ENCODE data around the gene SH3D21. TPM values are rescaled to one million over a fixed set of nuclear protein-coding genes. Genes with fewer than 3 reads are reported as not detected.

SH3D21 gene
- total and polyA plus RNA-seq, 2 of the 8 experiments (the other 6 are each of a cell fraction or from before 2014, with no cell fraction given): 3.4 to 8.6 TPM

DNA sequence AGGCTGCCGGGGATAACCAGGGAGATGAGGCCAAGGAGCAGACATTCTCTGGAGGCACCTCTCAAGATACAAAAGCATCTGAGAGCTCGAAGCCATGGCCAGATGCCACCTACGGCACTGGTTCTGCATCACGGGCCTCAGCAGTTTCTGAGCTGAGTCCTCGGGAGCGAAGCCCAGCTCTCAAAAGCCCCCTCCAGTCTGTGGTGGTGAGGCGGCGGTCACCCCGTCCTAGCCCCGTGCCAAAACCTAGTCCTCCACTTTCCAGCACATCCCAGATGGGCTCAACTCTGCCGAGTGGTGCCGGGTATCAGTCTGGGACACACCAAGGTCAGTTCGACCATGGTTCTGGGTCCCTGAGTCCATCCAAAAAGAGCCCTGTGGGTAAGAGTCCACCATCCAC lies 19.4 kb upstream of the SH3D21 start (continued):
- TF ChIP-seq, protein P1, sequence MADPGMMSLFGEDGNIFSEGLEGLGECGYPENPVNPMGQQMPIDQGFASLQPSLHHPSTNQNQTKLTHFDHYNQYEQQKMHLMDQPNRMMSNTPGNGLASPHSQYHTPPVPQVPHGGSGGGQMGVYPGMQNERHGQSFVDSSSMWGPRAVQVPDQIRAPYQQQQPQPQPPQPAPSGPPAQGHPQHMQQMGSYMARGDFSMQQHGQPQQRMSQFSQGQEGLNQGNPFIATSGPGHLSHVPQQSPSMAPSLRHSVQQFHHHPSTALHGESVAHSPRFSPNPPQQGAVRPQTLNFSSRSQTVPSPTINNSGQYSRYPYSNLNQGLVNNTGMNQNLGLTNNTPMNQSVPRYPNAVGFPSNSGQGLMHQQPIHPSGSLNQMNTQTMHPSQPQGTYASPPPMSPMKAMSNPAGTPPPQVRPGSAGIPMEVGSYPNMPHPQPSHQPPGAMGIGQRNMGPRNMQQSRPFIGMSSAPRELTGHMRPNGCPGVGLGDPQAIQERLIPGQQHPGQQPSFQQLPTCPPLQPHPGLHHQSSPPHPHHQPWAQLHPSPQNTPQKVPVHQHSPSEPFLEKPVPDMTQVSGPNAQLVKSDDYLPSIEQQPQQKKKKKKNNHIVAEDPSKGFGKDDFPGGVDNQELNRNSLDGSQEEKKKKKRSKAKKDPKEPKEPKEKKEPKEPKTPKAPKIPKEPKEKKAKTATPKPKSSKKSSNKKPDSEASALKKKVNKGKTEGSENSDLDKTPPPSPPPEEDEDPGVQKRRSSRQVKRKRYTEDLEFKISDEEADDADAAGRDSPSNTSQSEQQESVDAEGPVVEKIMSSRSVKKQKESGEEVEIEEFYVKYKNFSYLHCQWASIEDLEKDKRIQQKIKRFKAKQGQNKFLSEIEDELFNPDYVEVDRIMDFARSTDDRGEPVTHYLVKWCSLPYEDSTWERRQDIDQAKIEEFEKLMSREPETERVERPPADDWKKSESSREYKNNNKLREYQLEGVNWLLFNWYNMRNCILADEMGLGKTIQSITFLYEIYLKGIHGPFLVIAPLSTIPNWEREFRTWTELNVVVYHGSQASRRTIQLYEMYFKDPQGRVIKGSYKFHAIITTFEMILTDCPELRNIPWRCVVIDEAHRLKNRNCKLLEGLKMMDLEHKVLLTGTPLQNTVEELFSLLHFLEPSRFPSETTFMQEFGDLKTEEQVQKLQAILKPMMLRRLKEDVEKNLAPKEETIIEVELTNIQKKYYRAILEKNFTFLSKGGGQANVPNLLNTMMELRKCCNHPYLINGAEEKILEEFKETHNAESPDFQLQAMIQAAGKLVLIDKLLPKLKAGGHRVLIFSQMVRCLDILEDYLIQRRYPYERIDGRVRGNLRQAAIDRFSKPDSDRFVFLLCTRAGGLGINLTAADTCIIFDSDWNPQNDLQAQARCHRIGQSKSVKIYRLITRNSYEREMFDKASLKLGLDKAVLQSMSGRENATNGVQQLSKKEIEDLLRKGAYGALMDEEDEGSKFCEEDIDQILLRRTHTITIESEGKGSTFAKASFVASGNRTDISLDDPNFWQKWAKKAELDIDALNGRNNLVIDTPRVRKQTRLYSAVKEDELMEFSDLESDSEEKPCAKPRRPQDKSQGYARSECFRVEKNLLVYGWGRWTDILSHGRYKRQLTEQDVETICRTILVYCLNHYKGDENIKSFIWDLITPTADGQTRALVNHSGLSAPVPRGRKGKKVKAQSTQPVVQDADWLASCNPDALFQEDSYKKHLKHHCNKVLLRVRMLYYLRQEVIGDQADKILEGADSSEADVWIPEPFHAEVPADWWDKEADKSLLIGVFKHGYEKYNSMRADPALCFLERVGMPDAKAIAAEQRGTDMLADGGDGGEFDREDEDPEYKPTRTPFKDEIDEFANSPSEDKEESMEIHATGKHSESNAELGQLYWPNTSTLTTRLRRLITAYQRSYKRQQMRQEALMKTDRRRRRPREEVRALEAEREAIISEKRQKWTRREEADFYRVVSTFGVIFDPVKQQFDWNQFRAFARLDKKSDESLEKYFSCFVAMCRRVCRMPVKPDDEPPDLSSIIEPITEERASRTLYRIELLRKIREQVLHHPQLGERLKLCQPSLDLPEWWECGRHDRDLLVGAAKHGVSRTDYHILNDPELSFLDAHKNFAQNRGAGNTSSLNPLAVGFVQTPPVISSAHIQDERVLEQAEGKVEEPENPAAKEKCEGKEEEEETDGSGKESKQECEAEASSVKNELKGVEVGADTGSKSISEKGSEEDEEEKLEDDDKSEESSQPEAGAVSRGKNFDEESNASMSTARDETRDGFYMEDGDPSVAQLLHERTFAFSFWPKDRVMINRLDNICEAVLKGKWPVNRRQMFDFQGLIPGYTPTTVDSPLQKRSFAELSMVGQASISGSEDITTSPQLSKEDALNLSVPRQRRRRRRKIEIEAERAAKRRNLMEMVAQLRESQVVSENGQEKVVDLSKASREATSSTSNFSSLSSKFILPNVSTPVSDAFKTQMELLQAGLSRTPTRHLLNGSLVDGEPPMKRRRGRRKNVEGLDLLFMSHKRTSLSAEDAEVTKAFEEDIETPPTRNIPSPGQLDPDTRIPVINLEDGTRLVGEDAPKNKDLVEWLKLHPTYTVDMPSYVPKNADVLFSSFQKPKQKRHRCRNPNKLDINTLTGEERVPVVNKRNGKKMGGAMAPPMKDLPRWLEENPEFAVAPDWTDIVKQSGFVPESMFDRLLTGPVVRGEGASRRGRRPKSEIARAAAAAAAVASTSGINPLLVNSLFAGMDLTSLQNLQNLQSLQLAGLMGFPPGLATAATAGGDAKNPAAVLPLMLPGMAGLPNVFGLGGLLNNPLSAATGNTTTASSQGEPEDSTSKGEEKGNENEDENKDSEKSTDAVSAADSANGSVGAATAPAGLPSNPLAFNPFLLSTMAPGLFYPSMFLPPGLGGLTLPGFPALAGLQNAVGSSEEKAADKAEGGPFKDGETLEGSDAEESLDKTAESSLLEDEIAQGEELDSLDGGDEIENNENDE (IDR thresholded peaks at IDR 0.05; ENCODE audit: insufficient replicate concordance, low read length): no peak
